ENCODE data around the gene TGFB1.
"Not testable (repeated sequence)": the region's sequence is repeated elsewhere in the genome, so short reads cannot be mapped to it uniquely, and the experiment has no call there.

TGFB1 gene

GRCh38 chr19:41367848-41368301 lies 14.2 kb upstream of the TGFB1 start:
- no peak for DNase-seq

- no peak for DNase-seq
Measured at GRCh38 chr19:41366089-41366488, 12.4 kb upstream of the TGFB1 start.

GRCh38 chr19:41364524-41365391 lies 11.0 kb upstream of the TGFB1 start:
- no peak for DNase-seq

- DNase-seq = peak; percentile 95
Measured at GRCh38 chr19:41363753-41364523, 10.2 kb upstream of the TGFB1 start, which contains the start of gene B9D2. B9D2 (minus strand) TSS chr19:41364149; CDS start chr19:41363519, 630 bp downstream.

GRCh38 chr19:41363371-41363752 lies 9.6 kb upstream of the TGFB1 start:
- DNase-seq = no peak

GRCh38 chr19:41362143-41362847 lies 8.6 kb upstream of the TGFB1 start:
- DNase-seq = peak; percentile 24

GRCh38 chr19:41359741-41360140 lies 6.0 kb upstream of the TGFB1 start:
- DNase-seq = no peak

- no peak for DNase-seq
Measured at GRCh38 chr19:41357746-41358145, 4.0 kb upstream of the TGFB1 start.

- no peak for DNase-seq
Measured at GRCh38 chr19:41356984-41357739, 3.4 kb upstream of the TGFB1 start.

GRCh38 chr19:41355802-41356201 lies 2.1 kb upstream of the TGFB1 start:
- no peak for DNase-seq

GRCh38 chr19:41355035-41355434 lies 1.3 kb upstream of the TGFB1 start:
- DNase-seq = no peak

GRCh38 chr19:41354343-41354953 lies 726 bp upstream of the TGFB1 start:
- DNase-seq = no peak

GRCh38 chr19:41352609-41353465 lies 885 bp downstream of the TGFB1 start:
- DNase-seq = no peak

GRCh38 chr19:41352279-41352608 lies 1.5 kb downstream of the TGFB1 start:
- DNase-seq = no peak

GRCh38 chr19:41351339-41352245 lies 2.1 kb downstream of the TGFB1 start:
- DNase-seq = no peak

GRCh38 chr19:41350735-41351338 lies 2.9 kb downstream of the TGFB1 start:
- no peak for DNase-seq

- not testable (repeated sequence) for DNase-seq
Measured at GRCh38 chr19:41346916-41347315, 6.8 kb downstream of the TGFB1 start.

- DNase-seq = no peak
Measured at GRCh38 chr19:41344162-41344561, 9.6 kb downstream of the TGFB1 start.

- no peak for DNase-seq
Measured at GRCh38 chr19:41341669-41342490, 11.8 kb downstream of the TGFB1 start.
